ENCODE data around the gene DNAJC28. TPM values are rescaled to one million over a fixed set of nuclear protein-coding genes. Genes with fewer than 3 reads are reported as not detected.

The DNAJC28 gene
- total and polyA plus RNA-seq, 12 donors: 2.2 to 10.1 (median 6.6) TPM

DNA sequence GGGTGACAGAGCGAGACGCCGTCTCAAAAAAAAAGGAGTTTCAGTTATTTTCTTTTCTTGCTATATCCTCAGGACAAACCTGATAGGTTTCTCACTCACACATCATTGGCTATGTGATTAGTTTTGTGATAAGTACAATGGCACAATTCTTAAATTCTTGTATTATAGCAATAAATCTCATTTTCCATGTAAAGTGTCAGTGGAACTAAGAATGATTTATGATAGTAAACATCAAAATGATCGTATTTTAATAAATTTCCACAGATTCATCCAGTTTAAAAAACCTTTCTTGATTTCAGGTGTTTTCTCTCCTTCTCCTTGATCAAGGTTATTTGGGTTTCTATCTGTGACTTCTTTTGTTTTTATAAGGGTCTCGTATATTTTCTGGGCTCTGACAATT is 3.5 kb downstream of the DNAJC28 start:
- Histone ChIP-seq H3K27me3 (no peaks in the 10 kb centered on the region), H3K4me3 (no peak overlapping the region), H3K9me3 (no peaks in the 10 kb centered on the region), H3K4me1 (peaks cover 0 to 15% (median 10%) of the 10 kb centered on the region in 9 donors), H3K27ac (no peak overlapping the region), H3K36me3 (peaks cover 0 to 9% (median 0%) of the 10 kb centered on the region in 9 donors)
- ATAC-seq: no peak
- DNase-seq: no peak
- intact Hi-C loops (cut with DNase I): no loop called here
- WGBS, 2 donors: 95 to 97% methylated on average over 5 of the region's 5 CpGs
- TF ChIP-seq, protein P1, sequence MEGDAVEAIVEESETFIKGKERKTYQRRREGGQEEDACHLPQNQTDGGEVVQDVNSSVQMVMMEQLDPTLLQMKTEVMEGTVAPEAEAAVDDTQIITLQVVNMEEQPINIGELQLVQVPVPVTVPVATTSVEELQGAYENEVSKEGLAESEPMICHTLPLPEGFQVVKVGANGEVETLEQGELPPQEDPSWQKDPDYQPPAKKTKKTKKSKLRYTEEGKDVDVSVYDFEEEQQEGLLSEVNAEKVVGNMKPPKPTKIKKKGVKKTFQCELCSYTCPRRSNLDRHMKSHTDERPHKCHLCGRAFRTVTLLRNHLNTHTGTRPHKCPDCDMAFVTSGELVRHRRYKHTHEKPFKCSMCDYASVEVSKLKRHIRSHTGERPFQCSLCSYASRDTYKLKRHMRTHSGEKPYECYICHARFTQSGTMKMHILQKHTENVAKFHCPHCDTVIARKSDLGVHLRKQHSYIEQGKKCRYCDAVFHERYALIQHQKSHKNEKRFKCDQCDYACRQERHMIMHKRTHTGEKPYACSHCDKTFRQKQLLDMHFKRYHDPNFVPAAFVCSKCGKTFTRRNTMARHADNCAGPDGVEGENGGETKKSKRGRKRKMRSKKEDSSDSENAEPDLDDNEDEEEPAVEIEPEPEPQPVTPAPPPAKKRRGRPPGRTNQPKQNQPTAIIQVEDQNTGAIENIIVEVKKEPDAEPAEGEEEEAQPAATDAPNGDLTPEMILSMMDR (IDR thresholded peaks at IDR 0.05): no peak

DNA sequence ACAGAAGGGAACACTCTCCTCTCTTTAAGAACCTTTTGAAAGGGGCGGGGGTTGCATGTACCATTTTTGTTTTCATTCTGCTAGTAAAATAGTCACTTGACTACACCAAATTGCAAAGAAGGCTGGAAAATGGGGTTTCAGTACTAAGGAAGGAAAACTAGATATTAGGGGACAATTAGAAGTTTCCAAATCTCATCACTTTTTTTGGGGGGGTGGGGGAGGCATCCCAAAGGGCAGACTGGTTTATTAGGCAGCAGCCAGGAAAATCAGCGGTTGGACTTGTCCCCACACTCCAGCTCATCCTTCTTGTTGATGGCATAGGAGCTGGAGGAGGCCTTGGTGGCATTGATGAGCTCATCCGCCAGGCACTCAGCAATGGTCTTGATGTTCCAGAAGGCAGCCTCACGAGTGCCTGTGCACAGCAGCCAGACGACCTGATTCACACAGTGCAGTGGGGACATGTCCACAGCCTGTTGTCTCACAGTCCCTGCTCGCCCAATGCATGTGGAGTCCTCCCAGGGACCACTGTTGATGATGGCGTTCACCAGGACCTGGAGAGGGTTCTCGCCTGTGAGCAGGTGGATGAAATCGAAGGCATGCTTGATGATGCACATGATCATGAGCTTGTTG is 10.1 kb downstream of the DNAJC28 start:
- no peak for DNase-seq
- H3K4me1 ChIP-seq: peaks cover 0 to 31% (median 16%) of the 10 kb centered on the region in 9 donors
- no peak overlapping the region for H3K4me3 ChIP-seq
- 81 to 85% methylated on average over 9 of the region's 9 CpGs for WGBS, 2 donors
- no peaks in the 10 kb centered on the region for H3K9me3 ChIP-seq
- no peaks in the 10 kb centered on the region for H3K36me3 ChIP-seq
- no peaks in the 10 kb centered on the region for H3K27me3 ChIP-seq
- intact Hi-C loops (cut with DNase I): no loop called here
- TF ChIP-seq, protein P1 (IDR thresholded peaks at IDR 0.05): no peak
- no peak overlapping the region for H3K27ac ChIP-seq
- ATAC-seq: no peak

DNA sequence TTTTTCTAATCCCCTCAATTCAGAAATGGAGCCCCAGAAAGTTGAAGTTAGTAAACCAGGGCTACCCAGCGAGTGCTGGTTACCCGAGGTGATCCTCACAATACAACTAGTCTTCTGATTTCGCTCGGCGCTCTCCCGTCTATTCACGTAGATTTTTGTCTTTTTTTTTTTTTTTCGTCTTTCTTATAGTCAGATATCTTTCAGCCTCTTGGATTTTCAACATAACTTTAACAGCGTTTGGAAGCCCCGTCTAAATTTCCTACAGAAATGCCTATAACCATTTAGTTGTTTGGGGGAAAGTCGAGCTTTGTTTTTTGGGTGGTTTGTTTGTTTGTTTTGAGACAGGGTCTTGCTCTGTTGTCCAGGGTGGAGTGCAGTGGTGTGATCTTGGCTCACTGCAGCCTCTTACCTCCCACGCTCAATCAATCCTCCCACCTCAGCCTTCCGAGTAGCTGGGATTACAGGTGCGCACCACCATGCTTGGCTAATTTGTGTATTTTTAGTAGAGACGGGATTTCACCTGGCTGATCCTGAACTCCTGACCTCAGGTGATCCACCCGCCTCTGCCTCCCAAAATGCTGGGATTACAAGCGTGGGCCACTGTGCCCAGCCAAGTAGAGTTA is 10.9 kb downstream of the DNAJC28 start:
- Histone ChIP-seq H3K27ac (peak overlapping the region; percentile 85 to 99 (median 98)), H3K4me3 (peak overlapping the region; percentile 7 to 99 (median 94)), H3K36me3 (peaks cover 0 to 4% (median 0%) of the 10 kb centered on the region in 9 donors), H3K4me1 (peaks cover 0 to 31% (median 16%) of the 10 kb centered on the region in 9 donors), H3K9me3 (no peaks in the 10 kb centered on the region), H3K27me3 (no peaks in the 10 kb centered on the region)
- 35% methylated on average over 17 of the region's 17 CpGs for WGBS, 2 donors
- TF ChIP-seq, protein P1 (IDR thresholded peaks at IDR 0.05): no peak
- intact Hi-C loops (cut with DNase I): no loop called here
- no peak for ATAC-seq
- no peak for DNase-seq

GRCh38 chr21:33479679-33480480 is 11.6 kb downstream of the DNAJC28 start, which contains the start of gene TMEM50B:
Gene TMEM50B (minus strand): TSS chr21:33479974. CDS start chr21:33468885, 11,089 bp downstream.
- DNase-seq: peak; percentile 95 to 99
- intact Hi-C loops (cut with DNase I): loop anchor here in 2 of 10 donors (2.0 to 5.0 kb wide), 2 partner anchors 62 to 63 kb away; partner anchors contain the start of genes GART (in 2 of the 2) and SON (in 2 of the 2)
- Histone ChIP-seq H3K27ac (peak within 1 kb of the TSS; percentile 95 to 99 (median 98)), H3K4me3 (peak within 1 kb of the TSS; percentile 91 to 99 (median 95)), H3K9me3 (no peaks in the 10 kb centered on the region), H3K4me1 (peaks cover 0 to 31% (median 16%) of the 10 kb centered on the region in 9 donors), H3K36me3 (peaks cover 0 to 4% (median 0%) of the 10 kb centered on the region in 9 donors), H3K27me3 (no peaks in the 10 kb centered on the region)
- peak; percentile 97 to 98 (median 98) for ATAC-seq
- WGBS, 2 donors: 0 to 1% methylated on average over 69 to 93 of the region's 93 CpGs
- TF ChIP-seq, protein P1 (IDR thresholded peaks at IDR 0.05): peak; percentile 26 to 72 (median 58)

Data from heart right ventricle (tissue), 16 donors.